Parathyroid adenoma (tissue), 2 donors: ENCODE data around the gene TNFRSF12A.

Source experiments
- H2AFZ ChIP-seq: fragments of 300-600 bp; sonication (generic); one replicate; pipeline ENCODE4 v1.7.0; 2017; ENCODE audit warnings: antibody characterized with exemption, mild to moderate bottlenecking
- H3K27ac ChIP-seq: fragments of 300-600 bp; sonication (generic); one replicate; pipeline ENCODE4 v1.7.0; 2017
- H3K27me3 ChIP-seq: fragments of 300-600 bp; sonication (generic); one replicate; pipeline ENCODE4 v1.7.0; 2017; ENCODE audit warnings: low read length; ENCODE audit not compliant: control insufficient read depth, insufficient read depth
- H3K36me3 ChIP-seq: fragments of 300-600 bp; sonication (generic); one replicate; pipeline ENCODE4 v1.7.0; 2017; ENCODE audit warnings: low read length; ENCODE audit not compliant: control insufficient read depth, insufficient read depth
- H3K4me1 ChIP-seq: fragments of 300-600 bp; sonication (generic); one replicate; pipeline ENCODE4 v1.7.0; 2017; ENCODE audit warnings: control low read depth
- H3K4me2 ChIP-seq: fragments of 300-600 bp; sonication (generic); one replicate; pipeline ENCODE4 v1.7.0; 2017; ENCODE audit warnings: low read length
- H3K4me3 ChIP-seq: fragments of 300-600 bp; sonication (generic); one replicate; pipeline ENCODE4 v1.7.0; 2017; ENCODE audit warnings: low read depth, low read length
- H3K79me2 ChIP-seq: fragments of 300-600 bp; sonication (generic); one replicate; pipeline ENCODE4 v1.7.0; 2017; ENCODE audit warnings: control low read depth
- H3K9ac ChIP-seq: fragments of 300-600 bp; sonication (generic); one replicate; pipeline ENCODE4 v1.7.0; 2017; ENCODE audit warnings: mild to moderate bottlenecking
- H3K9me3 ChIP-seq: fragments of 300-600 bp; sonication (generic); one replicate; pipeline ENCODE4 v1.7.0; 2017; ENCODE audit warnings: low read length; ENCODE audit not compliant: control insufficient read depth
- CTCF ChIP-seq: fragments of 300-600 bp; sonication (generic); IDR thresholded peaks from one replicate; pipeline ENCODE4 v1.7.0; 2017; ENCODE audit warnings: antibody characterized with exemption, mild to moderate bottlenecking
- donor health status: primary hyperparathyroidism.

Gene TNFRSF12A

GRCh38 chr16:2983706-2984136 is 36.4 kb upstream of the TNFRSF12A start:
- H3K4me3 ChIP-seq: no peak overlapping the region
- H3K27me3 ChIP-seq: no peaks in the 10 kb centered on the region
- no peak overlapping the region for H3K9ac ChIP-seq
- H3K79me2 ChIP-seq: no peaks in the 10 kb centered on the region
- H3K4me2 ChIP-seq: peak overlapping the region; percentile 50
- TF ChIP-seq CTCF: peak; percentile 99
- H3K4me1 ChIP-seq: peaks cover 3% of the 10 kb centered on the region
- H3K36me3 ChIP-seq: no peaks in the 10 kb centered on the region
- peak overlapping the region; percentile 85 for H2AFZ ChIP-seq
- no peak overlapping the region for H3K27ac ChIP-seq
- no peaks in the 10 kb centered on the region for H3K9me3 ChIP-seq

- Histone ChIP-seq H3K4me1 (peaks cover 3% of the 10 kb centered on the region), H3K4me2 (no peak overlapping the region), H3K27ac (no peak overlapping the region), H3K36me3 (no peaks in the 10 kb centered on the region), H3K9ac (no peak overlapping the region), H2AFZ (no peak overlapping the region), H3K9me3 (no peaks in the 10 kb centered on the region), H3K27me3 (no peaks in the 10 kb centered on the region), H3K4me3 (no peak overlapping the region), H3K79me2 (no peaks in the 10 kb centered on the region)
- TF ChIP-seq CTCF: no peak
Measured at GRCh38 chr16:2985462-2985861, 34.7 kb upstream of the TNFRSF12A start.

GRCh38 chr16:2985893-2986355 is 34.2 kb upstream of the TNFRSF12A start:
- no peaks in the 10 kb centered on the region for H3K9me3 ChIP-seq
- no peaks in the 10 kb centered on the region for H3K79me2 ChIP-seq
- H2AFZ ChIP-seq: no peak overlapping the region
- H3K36me3 ChIP-seq: no peaks in the 10 kb centered on the region
- no peak overlapping the region for H3K9ac ChIP-seq
- H3K4me2 ChIP-seq: no peak overlapping the region
- no peak overlapping the region for H3K4me3 ChIP-seq
- H3K4me1 ChIP-seq: peaks cover 3% of the 10 kb centered on the region
- H3K27me3 ChIP-seq: no peaks in the 10 kb centered on the region
- no peak overlapping the region for H3K27ac ChIP-seq
- TF ChIP-seq CTCF: no peak

GRCh38 chr16:2986623-2987188 is 33.5 kb upstream of the TNFRSF12A start:
- no peak overlapping the region for H3K4me3 ChIP-seq
- TF ChIP-seq CTCF: no peak
- no peak overlapping the region for H3K9ac ChIP-seq

GRCh38 chr16:2987286-2987685 is 32.9 kb upstream of the TNFRSF12A start:
- Histone ChIP-seq H3K79me2 (no peaks in the 10 kb centered on the region), H3K4me1 (peaks cover 3% of the 10 kb centered on the region), H3K27ac (no peak overlapping the region), H2AFZ (no peak overlapping the region), H3K9me3 (no peaks in the 10 kb centered on the region), H3K4me2 (no peak overlapping the region), H3K27me3 (no peaks in the 10 kb centered on the region), H3K36me3 (no peaks in the 10 kb centered on the region), H3K4me3 (no peak overlapping the region), H3K9ac (no peak overlapping the region)
- no peak for TF ChIP-seq CTCF

More at GRCh38 chr16:2986623-2987188, 33.5 kb upstream of the TNFRSF12A start:
- no peak overlapping the region for H3K4me2 ChIP-seq
- peaks cover 3% of the 10 kb centered on the region for H3K4me1 ChIP-seq
- H3K27ac ChIP-seq: no peak overlapping the region
- H3K36me3 ChIP-seq: no peaks in the 10 kb centered on the region
- H3K27me3 ChIP-seq: no peaks in the 10 kb centered on the region
- H3K9me3 ChIP-seq: no peaks in the 10 kb centered on the region
- no peak overlapping the region for H2AFZ ChIP-seq
- H3K79me2 ChIP-seq: no peaks in the 10 kb centered on the region
